ENCODE measurements around the gene PSMA2.
A peak's percentile ranks its signal among the peaks of the same experiment; 100 is the strongest.

The PSMA2 gene

GRCh38 chr7:42931834-42932651 lies at the start of gene PSMA2, which contains the start of gene MRPL32:
TSS of gene PSMA2 (minus strand) at chr7:42932174. CDS start at chr7:42932158, 16 bp downstream.
TSS of gene MRPL32 (plus strand) at chr7:42932376. CDS start at chr7:42932387, 11 bp downstream.
- DNase-seq (ENCODE audit: extremely low read depth in 1 of 2, low read depth in 1 of 2) = peak; percentile 86 to 95

- no peak for DNase-seq (ENCODE audit: extremely low read depth in 1 of 2, low read depth in 1 of 2)
Observed at GRCh38 chr7:42981601-42982000, 49.6 kb upstream of the PSMA2 start.

- DNase-seq (ENCODE audit: extremely low read depth in 1 of 2, low read depth in 1 of 2) = no peak
Observed at GRCh38 chr7:42980514-42980913, 48.5 kb upstream of the PSMA2 start.

GRCh38 chr7:42980084-42980483 lies 48.1 kb upstream of the PSMA2 start:
- DNase-seq (ENCODE audit: extremely low read depth in 1 of 2, low read depth in 1 of 2) = no peak

GRCh38 chr7:42978496-42978895 lies 46.5 kb upstream of the PSMA2 start:
- DNase-seq (ENCODE audit: extremely low read depth in 1 of 2, low read depth in 1 of 2) = no peak

- no peak for DNase-seq (ENCODE audit: extremely low read depth in 1 of 2, low read depth in 1 of 2)
Observed at GRCh38 chr7:42976371-42976770, 44.4 kb upstream of the PSMA2 start.

- no peak for DNase-seq (ENCODE audit: extremely low read depth in 1 of 2, low read depth in 1 of 2)
Observed at GRCh38 chr7:42972699-42973500, 40.9 kb upstream of the PSMA2 start.

GRCh38 chr7:42967391-42967790 lies 35.4 kb upstream of the PSMA2 start:
- no peak for DNase-seq (ENCODE audit: extremely low read depth in 1 of 2, low read depth in 1 of 2)

GRCh38 chr7:42964849-42965805 lies 33.2 kb upstream of the PSMA2 start:
- no peak for DNase-seq (ENCODE audit: extremely low read depth in 1 of 2, low read depth in 1 of 2)

GRCh38 chr7:42964293-42964692 lies 32.3 kb upstream of the PSMA2 start:
- no peak for DNase-seq (ENCODE audit: extremely low read depth in 1 of 2, low read depth in 1 of 2)

- DNase-seq (ENCODE audit: extremely low read depth in 1 of 2, low read depth in 1 of 2) = no peak
Observed at GRCh38 chr7:42961170-42961569, 29.2 kb upstream of the PSMA2 start.

- DNase-seq (ENCODE audit: extremely low read depth in 1 of 2, low read depth in 1 of 2) = no peak
Observed at GRCh38 chr7:42960762-42961161, 28.8 kb upstream of the PSMA2 start.

GRCh38 chr7:42959549-42959948 lies 27.6 kb upstream of the PSMA2 start:
- no peak for DNase-seq (ENCODE audit: extremely low read depth in 1 of 2, low read depth in 1 of 2)

GRCh38 chr7:42956062-42956461 lies 24.1 kb upstream of the PSMA2 start:
- DNase-seq (ENCODE audit: extremely low read depth in 1 of 2, low read depth in 1 of 2) = no peak

GRCh38 chr7:42953994-42954393 lies 22.0 kb upstream of the PSMA2 start:
- no peak for DNase-seq (ENCODE audit: extremely low read depth in 1 of 2, low read depth in 1 of 2)

- DNase-seq (ENCODE audit: extremely low read depth in 1 of 2, low read depth in 1 of 2) = no peak
Observed at GRCh38 chr7:42952328-42952727, 20.4 kb upstream of the PSMA2 start.

GRCh38 chr7:42950417-42950816 lies 18.4 kb upstream of the PSMA2 start:
- DNase-seq (ENCODE audit: extremely low read depth in 1 of 2, low read depth in 1 of 2) = no peak

- no peak for DNase-seq (ENCODE audit: extremely low read depth in 1 of 2, low read depth in 1 of 2)
Observed at GRCh38 chr7:42947521-42947920, 15.5 kb upstream of the PSMA2 start.

GRCh38 chr7:42946627-42946950 lies 14.6 kb upstream of the PSMA2 start:
- no peak for DNase-seq (ENCODE audit: extremely low read depth in 1 of 2, low read depth in 1 of 2)

GRCh38 chr7:42945821-42946626 lies 14.1 kb upstream of the PSMA2 start:
- no peak for DNase-seq (ENCODE audit: extremely low read depth in 1 of 2, low read depth in 1 of 2)
